Stimulated activated CD8-positive, alpha-beta memory T cell treated with anti-CD3 and anti-CD28 coated beads, Interleukin-4, amount 100 ng/mL, for 24 hours (primary cell): ENCODE results near the gene PDLIM1.

Source experiments
- DNase-seq: peaks from one replicate; pipeline ENCODE4 v3.0.0-alpha.2; 2020; ENCODE audit warnings: low read depth

Gene PDLIM1

GRCh38 chr10:95263864-95264226 is 27.0 kb downstream of the PDLIM1 start:
- DNase-seq = no peak

- no peak for DNase-seq
These were observed 27.9 kb downstream of the PDLIM1 start for GRCh38 chr10:95262763-95263518.

- no peak for DNase-seq
These were observed 28.9 kb downstream of the PDLIM1 start for GRCh38 chr10:95261926-95262325.

GRCh38 chr10:95260909-95261552 is 29.8 kb downstream of the PDLIM1 start:
- DNase-seq = no peak

GRCh38 chr10:95260397-95260881 is 30.4 kb downstream of the PDLIM1 start:
- no peak for DNase-seq

GRCh38 chr10:95257849-95258248 is 33.0 kb downstream of the PDLIM1 start:
- no peak for DNase-seq

- no peak for DNase-seq
These were observed 34.5 kb downstream of the PDLIM1 start for GRCh38 chr10:95256268-95256667.

GRCh38 chr10:95254629-95255028 is 36.2 kb downstream of the PDLIM1 start:
- no peak for DNase-seq

- no peak for DNase-seq
These were observed 37.1 kb downstream of the PDLIM1 start for GRCh38 chr10:95253686-95254085.

GRCh38 chr10:95253007-95253406 is 37.8 kb downstream of the PDLIM1 start:
- no peak for DNase-seq

GRCh38 chr10:95250856-95251255 is 39.9 kb downstream of the PDLIM1 start:
- no peak for DNase-seq

GRCh38 chr10:95249467-95249866 is 41.3 kb downstream of the PDLIM1 start:
- no peak for DNase-seq

- DNase-seq = no peak
These were observed 41.8 kb downstream of the PDLIM1 start for GRCh38 chr10:95248989-95249388.

GRCh38 chr10:95247881-95248583 is 42.8 kb downstream of the PDLIM1 start:
- no peak for DNase-seq

GRCh38 chr10:95247200-95247880 is 43.5 kb downstream of the PDLIM1 start:
- no peak for DNase-seq

GRCh38 chr10:95246582-95247051 is 44.2 kb downstream of the PDLIM1 start:
- peak; percentile 48 for DNase-seq

GRCh38 chr10:95245425-95246055 is 45.3 kb downstream of the PDLIM1 start:
- DNase-seq = no peak

- no peak for DNase-seq
These were observed 46.7 kb downstream of the PDLIM1 start for GRCh38 chr10:95244152-95244551.

GRCh38 chr10:95243318-95243617 is 47.5 kb downstream of the PDLIM1 start:
- DNase-seq = no peak

- DNase-seq = no peak
These were observed 48.1 kb downstream of the PDLIM1 start for GRCh38 chr10:95242581-95243317.

- DNase-seq = no peak
These were observed 49.3 kb downstream of the PDLIM1 start for GRCh38 chr10:95241533-95241932.
